ENCODE results near the gene TEAD1.
"Not testable (repeated sequence)": the region's sequence is repeated elsewhere in the genome, so short reads cannot be mapped to it uniquely, and the experiment has no call there.

The TEAD1 gene

GRCh38 chr11:12737024-12737423 is 62.8 kb downstream of the TEAD1 start:
- ATAC-seq = no peak
- no peak for DNase-seq

GRCh38 chr11:12741671-12742216 is 67.5 kb downstream of the TEAD1 start:
- no peak for DNase-seq
- no peak for ATAC-seq

GRCh38 chr11:12743834-12744449 is 69.7 kb downstream of the TEAD1 start:
- DNase-seq = no peak
- ATAC-seq = no peak

GRCh38 chr11:12744826-12745502 is 70.7 kb downstream of the TEAD1 start:
- DNase-seq (no peak), ATAC-seq (no peak)

GRCh38 chr11:12745787-12746186 is 71.6 kb downstream of the TEAD1 start:
- no peak for ATAC-seq
- DNase-seq = no peak

- peak; percentile 28 for ATAC-seq
- no peak for DNase-seq
These were observed 72.4 kb downstream of the TEAD1 start for GRCh38 chr11:12746593-12747097.

- DNase-seq (no peak), ATAC-seq (no peak)
These were observed 74.3 kb downstream of the TEAD1 start for GRCh38 chr11:12748561-12748960.

- DNase-seq (no peak), ATAC-seq (no peak)
These were observed 75.2 kb downstream of the TEAD1 start for GRCh38 chr11:12749442-12749841.

- no peak for DNase-seq
- no peak for ATAC-seq
These were observed 76.0 kb downstream of the TEAD1 start for GRCh38 chr11:12750181-12750580.

- ATAC-seq (no peak), DNase-seq (no peak)
These were observed 78.8 kb downstream of the TEAD1 start for GRCh38 chr11:12752868-12753524.

- DNase-seq (no peak), ATAC-seq (no peak)
These were observed 79.8 kb downstream of the TEAD1 start for GRCh38 chr11:12754021-12754420.

GRCh38 chr11:12754582-12755234 is 80.5 kb downstream of the TEAD1 start:
- ATAC-seq (no peak), DNase-seq (no peak)

- ATAC-seq (no peak), DNase-seq (no peak)
These were observed 81.6 kb downstream of the TEAD1 start for GRCh38 chr11:12755510-12756453.

GRCh38 chr11:12756454-12756806 is 82.2 kb downstream of the TEAD1 start:
- DNase-seq = no peak
- no peak for ATAC-seq

- ATAC-seq = no peak
These were observed 82.6 kb downstream of the TEAD1 start for GRCh38 chr11:12756867-12757266.

GRCh38 chr11:12757416-12757815 is 83.2 kb downstream of the TEAD1 start:
- ATAC-seq (no peak), DNase-seq (no peak)

More at GRCh38 chr11:12756867-12757266, 82.6 kb downstream of the TEAD1 start:
- no peak for DNase-seq

GRCh38 chr11:12758117-12758516 is 83.9 kb downstream of the TEAD1 start:
- ATAC-seq, DNase-seq: not testable (repeated sequence)

- no peak for DNase-seq
- no peak for ATAC-seq
These were observed 86.8 kb downstream of the TEAD1 start for GRCh38 chr11:12761029-12761428.

- no peak for DNase-seq
- ATAC-seq = no peak
These were observed 88.1 kb downstream of the TEAD1 start for GRCh38 chr11:12762278-12762677.

- no peak for ATAC-seq
- DNase-seq = no peak
These were observed 88.6 kb downstream of the TEAD1 start for GRCh38 chr11:12762696-12763324.

Data from stimulated activated naive CD8-positive, alpha-beta T cell treated with anti-CD3 and anti-CD28 coated beads, Interleukin-15, Interleukin-2, amounts not matched to agents 100 U/mL and 50 U/mL, for 24 hours (primary cell).